ENCODE data around the gene MRPL49. TPM values are rescaled to one million over a fixed set of nuclear protein-coding genes. Genes with fewer than 3 reads are reported as not detected.

The MRPL49 gene
- total and polyA plus RNA-seq, 9 of the 15 experiments (the other 6 are each of a cell fraction or from before 2014, with no cell fraction given), result 74.3 to 132 (median 91.2) TPM

- TF ChIP-seq RBM34 (IDR thresholded peaks at IDR 0.05; ENCODE audit: borderline replicate concordance, insufficient read depth, low read length), result no peak
- TF ChIP-seq ILF3 (IDR thresholded peaks at IDR 0.05; ENCODE audit: borderline replicate concordance), result 0 out of 2 replicates have a peak, but pooled peaks have one; percentile 28
- TF ChIP-seq GATAD2B (IDR thresholded peaks at IDR 0.05; ENCODE audit: borderline replicate concordance), result no peak
- no peak for TF ChIP-seq MTF1 (CRISPR knock-in tag; IDR thresholded peaks at IDR 0.05; ENCODE audit: borderline replicate concordance)
- TF ChIP-seq ZNF3 (CRISPR knock-in tag; IDR thresholded peaks at IDR 0.05), result no peak
- TF ChIP-seq, protein P1, sequence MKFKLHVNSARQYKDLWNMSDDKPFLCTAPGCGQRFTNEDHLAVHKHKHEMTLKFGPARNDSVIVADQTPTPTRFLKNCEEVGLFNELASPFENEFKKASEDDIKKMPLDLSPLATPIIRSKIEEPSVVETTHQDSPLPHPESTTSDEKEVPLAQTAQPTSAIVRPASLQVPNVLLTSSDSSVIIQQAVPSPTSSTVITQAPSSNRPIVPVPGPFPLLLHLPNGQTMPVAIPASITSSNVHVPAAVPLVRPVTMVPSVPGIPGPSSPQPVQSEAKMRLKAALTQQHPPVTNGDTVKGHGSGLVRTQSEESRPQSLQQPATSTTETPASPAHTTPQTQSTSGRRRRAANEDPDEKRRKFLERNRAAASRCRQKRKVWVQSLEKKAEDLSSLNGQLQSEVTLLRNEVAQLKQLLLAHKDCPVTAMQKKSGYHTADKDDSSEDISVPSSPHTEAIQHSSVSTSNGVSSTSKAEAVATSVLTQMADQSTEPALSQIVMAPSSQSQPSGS (CRISPR knock-in tag; IDR thresholded peaks at IDR 0.05), result no peak
- TF ChIP-seq KDM5B (IDR thresholded peaks at IDR 0.05; ENCODE audit: insufficient replicate concordance, low read depth, low read length), result peak; percentile 98
- peak; percentile 58; the same call in 1 of the 2 replicates for TF ChIP-seq ZNF280B (CRISPR knock-in tag; IDR thresholded peaks at IDR 0.05)
- TF ChIP-seq MCM7 (IDR thresholded peaks at IDR 0.05), result no peak
- no peak for TF ChIP-seq SRSF3 (IDR thresholded peaks at IDR 0.05; ENCODE audit: insufficient read depth, low read length)
- peak; percentile 83 for TF ChIP-seq CXXC5 (CRISPR knock-in tag; IDR thresholded peaks at IDR 0.05)
- TF ChIP-seq PYGO2 (tag; IDR thresholded peaks at IDR 0.05), result no peak
- TF ChIP-seq POLR2AphosphoS2 (IDR thresholded peaks at IDR 0.05; ENCODE audit: low read length), result peak; percentile 95
- TF ChIP-seq DEAF1 (CRISPR knock-in tag; IDR thresholded peaks at IDR 0.05), result no peak
- peak; percentile 49 to 63; a peak in 3 of 4 replicates for TF ChIP-seq MNT (conservative IDR thresholded peaks at IDR 0.05)
- no peak for TF ChIP-seq GATAD2A (IDR thresholded peaks at IDR 0.05)
Measured at GRCh38 chr11:65111744-65112545, 10.2 kb upstream of the MRPL49 start, which contains the start of gene TM7SF2 (continued).
